ENCODE data around the gene FAM184A. TPM values are rescaled to one million over a fixed set of nuclear protein-coding genes. Genes with fewer than 3 reads are reported as not detected.

FAM184A gene
- total RNA-seq, 4 donors from 2014 or later: 3.0 to 14.3 (median 6.3) TPM

DNA sequence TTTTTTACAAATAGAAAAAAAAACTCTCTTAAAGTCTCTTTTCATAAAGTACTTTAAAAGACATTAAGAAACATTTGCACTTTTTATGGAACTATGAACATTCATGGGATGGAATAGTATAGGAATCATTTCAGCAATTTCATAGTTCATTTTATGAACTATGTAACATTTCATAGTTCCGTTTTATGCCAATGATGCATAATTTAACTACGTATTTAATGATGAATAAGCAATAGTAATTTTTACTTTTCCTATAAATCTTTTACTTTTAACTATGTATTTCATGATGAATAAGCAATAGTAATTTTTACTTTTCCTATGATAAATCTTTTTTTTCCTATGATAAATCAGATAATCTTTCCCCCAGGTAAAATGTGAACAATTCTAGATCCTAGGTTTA lies 47.7 kb downstream of the FAM184A start:
- DNase-seq (ENCODE audit: low spot score): no peak
- ATAC-seq (ENCODE audit: low FRiP score): no peak

DNA sequence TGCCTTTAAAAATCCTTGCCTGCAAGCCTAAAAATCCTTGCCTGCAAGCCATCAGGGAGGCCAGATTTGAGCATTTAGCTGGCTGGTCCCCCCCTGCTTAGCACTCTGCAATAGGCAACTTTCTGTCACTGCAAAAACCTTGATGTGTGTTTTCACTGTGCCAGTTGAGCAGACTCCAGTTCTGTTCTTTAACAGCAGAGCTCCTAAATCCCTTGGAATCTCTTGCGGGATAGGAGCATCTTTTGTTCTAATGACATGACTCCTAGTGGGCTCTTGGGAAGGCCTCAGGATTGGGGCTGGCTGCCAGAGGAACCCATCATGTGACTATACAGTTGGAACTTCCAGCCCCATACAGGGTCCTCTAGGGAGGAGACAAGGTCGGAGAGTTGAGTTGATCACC lies 50.4 kb downstream of the FAM184A start:
- TF ChIP-seq, protein P1, sequence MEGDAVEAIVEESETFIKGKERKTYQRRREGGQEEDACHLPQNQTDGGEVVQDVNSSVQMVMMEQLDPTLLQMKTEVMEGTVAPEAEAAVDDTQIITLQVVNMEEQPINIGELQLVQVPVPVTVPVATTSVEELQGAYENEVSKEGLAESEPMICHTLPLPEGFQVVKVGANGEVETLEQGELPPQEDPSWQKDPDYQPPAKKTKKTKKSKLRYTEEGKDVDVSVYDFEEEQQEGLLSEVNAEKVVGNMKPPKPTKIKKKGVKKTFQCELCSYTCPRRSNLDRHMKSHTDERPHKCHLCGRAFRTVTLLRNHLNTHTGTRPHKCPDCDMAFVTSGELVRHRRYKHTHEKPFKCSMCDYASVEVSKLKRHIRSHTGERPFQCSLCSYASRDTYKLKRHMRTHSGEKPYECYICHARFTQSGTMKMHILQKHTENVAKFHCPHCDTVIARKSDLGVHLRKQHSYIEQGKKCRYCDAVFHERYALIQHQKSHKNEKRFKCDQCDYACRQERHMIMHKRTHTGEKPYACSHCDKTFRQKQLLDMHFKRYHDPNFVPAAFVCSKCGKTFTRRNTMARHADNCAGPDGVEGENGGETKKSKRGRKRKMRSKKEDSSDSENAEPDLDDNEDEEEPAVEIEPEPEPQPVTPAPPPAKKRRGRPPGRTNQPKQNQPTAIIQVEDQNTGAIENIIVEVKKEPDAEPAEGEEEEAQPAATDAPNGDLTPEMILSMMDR (IDR thresholded peaks at IDR 0.05): no peak

More for the DNA sequence above, 47.7 kb downstream of the FAM184A start:
- TF ChIP-seq, protein P1 (IDR thresholded peaks at IDR 0.05): no peak

DNA sequence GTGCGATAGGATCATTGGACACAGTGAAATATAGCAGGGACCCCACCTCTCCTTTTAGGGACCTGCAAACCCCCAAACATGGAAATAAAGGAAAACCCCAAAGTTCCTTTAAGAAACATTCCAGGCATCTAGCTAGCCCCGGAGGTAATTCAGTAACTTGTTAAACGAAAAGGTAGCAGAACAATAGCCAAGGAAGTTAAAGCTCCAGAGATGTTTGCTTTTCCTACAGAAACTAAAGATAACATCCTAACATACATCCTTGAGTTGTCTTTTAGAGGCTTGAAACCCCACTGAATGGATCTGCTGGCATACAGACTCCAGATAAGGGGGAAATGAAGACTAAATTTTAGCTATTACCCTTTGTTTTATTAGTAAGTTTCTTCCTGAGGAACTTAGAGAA lies 51.0 kb downstream of the FAM184A start:
- ATAC-seq (ENCODE audit: low FRiP score): no peak
- no peak for DNase-seq (ENCODE audit: low spot score)
- TF ChIP-seq, protein P1 (IDR thresholded peaks at IDR 0.05): no peak

More for the DNA sequence above, 50.4 kb downstream of the FAM184A start:
- DNase-seq (ENCODE audit: low spot score) (no peak), ATAC-seq (ENCODE audit: low FRiP score) (no peak)

DNA sequence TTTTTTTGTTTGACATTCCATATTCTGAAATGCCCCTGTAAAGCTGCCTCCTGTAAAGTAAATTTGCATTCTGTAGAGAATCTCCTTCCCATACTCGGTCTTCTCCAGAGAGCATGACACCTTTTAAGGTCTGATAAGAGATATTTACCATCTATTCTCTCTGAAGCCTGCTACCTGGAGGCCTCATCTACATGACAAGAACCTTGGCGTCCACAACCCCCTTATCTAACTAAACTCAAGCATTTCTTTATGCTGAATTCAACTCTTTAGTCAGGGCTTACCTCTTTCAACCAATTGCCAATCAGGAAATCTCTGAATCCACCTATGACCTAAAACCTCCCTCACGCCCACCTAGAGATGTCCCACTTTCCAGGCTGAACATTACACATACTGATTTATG lies 51.6 kb downstream of the FAM184A start:
- no peak for DNase-seq (ENCODE audit: low spot score)
- no peak for ATAC-seq (ENCODE audit: low FRiP score)
- TF ChIP-seq, protein P1 (IDR thresholded peaks at IDR 0.05): no peak

DNA sequence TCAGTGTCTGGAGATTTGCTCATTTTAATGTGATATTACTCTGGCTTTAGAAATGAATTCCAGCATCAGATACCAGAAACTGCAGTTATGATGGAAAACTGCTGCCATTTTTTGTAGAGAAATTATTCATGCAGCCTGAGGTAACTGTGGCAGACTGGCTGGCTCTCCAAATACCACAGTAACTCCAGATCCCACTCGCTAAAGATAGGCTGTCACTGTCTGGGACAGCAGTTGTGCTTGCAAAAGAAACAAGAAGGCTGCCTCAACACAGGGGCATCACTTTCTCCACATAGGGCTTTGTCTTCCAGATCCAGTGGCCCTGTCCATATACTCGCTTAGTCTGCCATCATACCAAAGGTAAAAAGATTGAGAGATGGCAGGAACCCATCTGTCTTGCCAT lies 52.7 kb downstream of the FAM184A start:
- ATAC-seq (ENCODE audit: low FRiP score) (no peak), DNase-seq (ENCODE audit: low spot score) (no peak)
- TF ChIP-seq, protein P1 (IDR thresholded peaks at IDR 0.05): no peak

DNA sequence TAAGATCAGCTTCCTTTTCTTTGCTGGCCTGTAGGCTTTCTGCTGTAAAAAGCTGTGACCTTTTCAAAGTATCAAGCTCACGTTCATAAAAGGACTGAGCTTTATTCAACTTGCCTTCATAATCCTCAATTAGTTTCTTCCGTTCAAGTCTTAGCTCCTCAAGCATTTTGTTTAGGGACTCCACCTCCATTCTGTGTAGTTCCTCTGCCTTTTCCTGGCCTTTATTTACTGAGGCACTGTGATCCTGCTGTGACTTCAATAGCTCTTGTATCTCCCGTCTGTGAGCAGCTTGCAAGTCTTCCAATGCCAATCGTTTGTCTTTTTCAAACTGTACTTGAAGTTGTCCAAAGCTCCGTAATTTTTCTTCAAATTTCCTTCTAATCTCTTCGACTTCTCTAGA lies 54.4 kb downstream of the FAM184A start:
- TF ChIP-seq, protein P1 (IDR thresholded peaks at IDR 0.05): no peak
- DNase-seq (ENCODE audit: low spot score) (no peak), ATAC-seq (ENCODE audit: low FRiP score) (no peak)

DNA sequence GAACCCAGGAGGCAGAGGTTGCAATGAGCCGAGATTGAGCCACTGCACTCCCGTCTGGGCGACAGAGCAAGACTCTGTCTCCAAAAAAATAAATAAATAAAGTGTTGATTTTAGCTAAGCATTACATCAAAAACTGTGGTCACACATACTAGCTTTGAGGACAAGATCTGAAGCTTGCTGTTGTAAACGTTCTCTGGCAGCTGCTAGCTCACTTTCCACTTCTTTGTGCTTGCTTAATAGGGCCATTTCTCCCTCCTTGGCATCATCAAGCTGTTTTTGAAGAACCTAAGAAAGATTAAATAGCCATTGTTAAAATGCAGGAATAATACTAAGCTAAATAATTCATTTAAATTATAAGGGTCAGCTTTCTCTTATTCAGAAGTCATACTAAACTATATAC lies 55.7 kb downstream of the FAM184A start:
- DNase-seq (ENCODE audit: low spot score) (no peak), ATAC-seq (ENCODE audit: low FRiP score) (no peak)
- TF ChIP-seq, protein P1 (IDR thresholded peaks at IDR 0.05): no peak
